HG03097 (cell line): ENCODE results near the gene SERINC2.
"Not testable (repeated sequence)": the region's sequence is repeated elsewhere in the genome, so short reads cannot be mapped to it uniquely, and the experiment has no call there.

Source experiments
- ATAC-seq: cut with Tn5 transposase; IDR thresholded peaks from one replicate; pipeline ENCODE4 v1.9.1; 2021; ENCODE audit not compliant: unreplicated experiment, low FRiP score

The SERINC2 gene

DNA sequence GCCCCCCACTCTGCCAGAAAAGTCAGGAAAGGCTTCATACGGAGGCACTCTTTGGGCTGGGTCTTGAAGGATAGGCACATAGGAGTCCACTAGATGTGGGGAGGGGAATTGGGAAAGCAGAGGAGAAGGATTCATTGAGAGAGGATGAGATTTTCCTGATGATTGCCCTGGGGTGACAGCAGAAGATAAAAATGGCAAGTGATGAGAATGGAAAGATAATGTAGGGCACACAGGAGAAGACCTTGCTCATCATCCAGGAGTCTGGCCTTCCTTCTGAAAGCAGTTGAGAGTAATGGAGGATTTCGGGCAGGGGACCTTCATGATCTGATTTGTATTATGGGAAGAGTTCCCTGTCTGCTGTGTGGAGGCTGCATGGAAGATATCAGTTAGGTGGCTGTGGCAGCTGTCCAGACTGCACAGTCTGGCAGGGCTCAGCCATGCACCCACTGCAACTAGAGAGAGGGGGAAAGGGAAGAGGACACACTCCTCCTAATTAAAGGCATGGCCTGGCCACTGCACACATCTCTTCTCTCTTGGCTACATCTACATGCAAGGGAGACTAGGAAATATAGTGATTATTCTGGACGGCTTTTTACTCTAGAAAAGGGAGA is 30.5 kb upstream of the SERINC2 start:
- ATAC-seq: no peak

DNA sequence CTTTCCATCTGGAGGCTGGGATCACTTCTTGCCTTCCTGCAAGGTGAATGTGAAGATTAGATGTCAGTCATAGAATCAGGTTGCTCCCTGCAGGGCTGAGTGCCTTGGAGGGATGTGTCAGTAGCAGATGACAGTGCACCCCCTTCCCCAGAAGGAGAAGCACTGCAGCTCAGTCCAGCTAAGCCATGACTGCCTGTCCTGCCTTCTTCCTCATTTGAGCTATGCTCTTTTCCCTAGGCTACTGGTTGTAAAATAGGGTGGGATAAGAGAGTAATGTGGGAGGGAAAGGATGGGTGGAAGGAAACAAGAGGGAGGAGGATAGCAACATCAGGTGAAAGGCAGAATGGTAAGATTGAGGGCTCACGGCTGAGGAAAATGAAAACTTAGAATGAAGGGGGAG is 29.0 kb upstream of the SERINC2 start:
- ATAC-seq: no peak

DNA sequence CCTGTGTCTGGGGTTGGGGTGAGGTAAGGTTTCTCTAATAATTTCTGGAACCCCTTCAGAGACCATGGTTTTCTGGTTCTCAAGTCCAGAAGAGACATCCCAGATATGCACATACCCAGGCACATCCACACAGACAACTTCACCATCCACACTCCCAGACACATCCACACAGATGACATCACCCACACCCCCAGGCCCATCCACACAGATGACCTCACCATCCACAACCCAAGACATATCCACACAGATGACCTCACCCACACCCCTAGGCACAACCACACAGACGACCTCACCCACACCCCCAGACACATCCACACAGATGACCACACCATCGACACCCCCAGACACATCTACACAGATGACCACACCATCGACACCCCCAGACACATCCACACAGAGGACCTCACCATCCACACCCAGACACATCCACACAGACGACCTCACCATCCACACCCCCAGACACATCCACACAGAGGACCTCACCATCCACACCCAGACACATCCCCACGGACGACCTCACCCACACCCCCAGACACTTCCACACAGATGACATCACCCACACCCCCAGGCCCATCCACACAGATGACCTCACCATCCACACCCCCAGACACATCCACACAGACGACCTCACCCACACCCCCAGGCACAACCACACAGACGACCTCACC is 26.3 kb upstream of the SERINC2 start:
- ATAC-seq: not testable (repeated sequence)

GRCh38 chr1:31387612-31388011 is 25.4 kb upstream of the SERINC2 start:
- no peak for ATAC-seq

DNA sequence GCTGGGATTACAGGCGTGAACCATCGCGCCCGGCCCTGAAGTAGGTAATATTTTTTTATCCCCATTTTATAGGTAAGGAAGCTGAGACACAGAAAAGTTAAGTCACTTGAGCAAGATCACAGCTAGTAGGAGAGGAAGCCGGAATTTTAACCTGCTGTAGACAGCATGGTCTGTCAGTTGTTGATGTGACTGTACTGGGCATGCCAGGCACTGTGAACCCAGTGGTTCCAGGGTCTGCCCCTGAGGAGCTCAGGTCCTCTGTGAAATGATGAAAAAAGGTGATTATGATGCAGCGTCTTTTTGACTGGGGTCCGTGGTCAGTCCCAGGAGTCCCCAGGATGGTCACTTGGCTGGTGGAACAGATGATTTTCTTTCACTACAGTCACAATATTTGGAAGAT is 23.4 kb upstream of the SERINC2 start:
- no peak for ATAC-seq

DNA sequence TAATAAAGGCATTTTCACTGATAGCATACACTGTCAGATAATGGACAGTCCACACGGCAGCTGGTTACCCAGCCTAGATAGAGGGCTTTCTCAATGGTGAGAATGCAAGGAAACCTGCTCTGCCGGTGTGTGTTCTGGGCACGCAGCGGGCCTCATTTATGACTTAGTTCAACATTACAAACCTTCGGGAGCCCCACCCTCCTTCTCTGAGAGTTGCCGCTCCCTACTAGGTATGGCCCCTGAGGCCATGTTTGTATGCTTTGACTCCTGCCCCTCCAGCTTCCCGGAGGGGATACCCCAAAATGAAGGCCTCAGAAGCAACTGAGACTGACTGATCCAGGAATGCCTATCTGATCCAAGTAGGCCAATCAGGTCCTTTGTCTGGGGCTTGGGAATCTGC is 22.9 kb upstream of the SERINC2 start:
- ATAC-seq: no peak

GRCh38 chr1:31393463-31393862 is 19.6 kb upstream of the SERINC2 start:
- ATAC-seq: no peak

DNA sequence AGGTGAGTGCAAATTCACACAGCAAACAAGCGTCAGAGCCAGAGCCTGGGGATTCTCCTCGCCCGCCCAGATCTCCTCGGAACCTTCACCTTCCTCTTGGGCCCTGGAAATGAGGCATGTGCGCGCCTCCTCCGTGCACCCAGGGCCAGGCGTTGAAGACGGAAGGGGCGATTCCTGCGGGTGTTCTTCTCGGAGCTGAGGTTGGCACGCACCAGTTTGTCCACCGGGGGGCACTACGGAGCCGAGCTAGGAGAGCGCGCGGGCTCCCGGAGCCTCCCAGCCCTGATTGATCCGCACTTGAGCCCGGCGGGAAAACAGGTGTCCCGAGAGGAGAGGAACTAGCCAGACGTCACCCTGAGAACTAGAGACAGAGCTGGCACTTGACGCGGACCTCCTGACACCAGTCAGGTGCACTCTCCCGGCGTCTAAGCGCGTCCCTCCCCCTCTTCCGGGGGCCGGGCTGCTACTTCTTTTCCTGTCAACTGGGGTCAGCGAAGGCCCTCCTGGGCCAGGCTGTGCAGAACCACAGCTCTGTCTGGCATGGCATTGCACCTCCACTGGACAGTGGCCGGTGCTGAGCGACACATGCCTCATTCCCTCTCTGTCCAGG is 18.3 kb upstream of the SERINC2 start:
- ATAC-seq: peak; percentile 74

DNA sequence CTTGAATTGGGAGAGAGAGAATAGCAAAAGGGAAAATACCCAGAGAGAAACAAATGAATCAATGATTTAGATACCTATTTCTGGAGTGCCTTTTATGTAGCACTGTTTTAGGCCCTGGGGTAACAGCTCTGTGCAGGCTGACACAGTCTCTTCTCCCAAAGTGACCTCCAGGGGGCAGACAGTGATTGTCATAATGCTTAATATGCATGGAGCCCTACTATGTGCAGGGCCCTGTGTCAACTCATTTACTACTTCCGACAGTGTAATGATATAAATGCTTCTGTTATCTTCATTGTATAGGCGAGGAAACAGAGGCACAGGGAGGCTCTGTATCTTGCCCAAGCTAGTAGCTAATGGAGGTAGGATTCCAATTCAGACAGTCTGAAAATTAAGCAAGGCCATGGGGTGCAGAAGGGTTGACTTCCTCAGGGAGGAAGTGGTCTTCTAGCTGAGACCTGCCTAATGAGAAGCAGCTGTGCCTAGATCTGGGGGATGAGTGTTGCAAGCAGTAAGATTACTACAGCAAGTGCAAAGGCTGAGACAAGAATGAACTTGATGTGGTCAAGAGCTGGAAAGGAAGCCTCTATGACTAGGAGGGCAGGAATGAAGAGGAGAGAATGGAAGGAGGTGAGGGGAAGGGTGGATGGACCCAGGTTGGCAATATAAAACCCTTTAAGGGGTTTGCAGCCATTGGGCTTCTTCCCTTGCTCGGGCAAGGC is 16.2 kb upstream of the SERINC2 start:
- no peak for ATAC-seq

GRCh38 chr1:31397360-31398095 is 15.5 kb upstream of the SERINC2 start:
- ATAC-seq: no peak

GRCh38 chr1:31398246-31398645 is 14.8 kb upstream of the SERINC2 start:
- ATAC-seq: no peak

- no peak for ATAC-seq
Measured at GRCh38 chr1:31399976-31400375, 13.0 kb upstream of the SERINC2 start.

GRCh38 chr1:31400393-31400792 is 12.6 kb upstream of the SERINC2 start:
- ATAC-seq: no peak

- ATAC-seq: no peak
Measured at GRCh38 chr1:31401241-31401640, 11.8 kb upstream of the SERINC2 start.

GRCh38 chr1:31405578-31406245 is 7.3 kb upstream of the SERINC2 start:
- no peak for ATAC-seq

DNA sequence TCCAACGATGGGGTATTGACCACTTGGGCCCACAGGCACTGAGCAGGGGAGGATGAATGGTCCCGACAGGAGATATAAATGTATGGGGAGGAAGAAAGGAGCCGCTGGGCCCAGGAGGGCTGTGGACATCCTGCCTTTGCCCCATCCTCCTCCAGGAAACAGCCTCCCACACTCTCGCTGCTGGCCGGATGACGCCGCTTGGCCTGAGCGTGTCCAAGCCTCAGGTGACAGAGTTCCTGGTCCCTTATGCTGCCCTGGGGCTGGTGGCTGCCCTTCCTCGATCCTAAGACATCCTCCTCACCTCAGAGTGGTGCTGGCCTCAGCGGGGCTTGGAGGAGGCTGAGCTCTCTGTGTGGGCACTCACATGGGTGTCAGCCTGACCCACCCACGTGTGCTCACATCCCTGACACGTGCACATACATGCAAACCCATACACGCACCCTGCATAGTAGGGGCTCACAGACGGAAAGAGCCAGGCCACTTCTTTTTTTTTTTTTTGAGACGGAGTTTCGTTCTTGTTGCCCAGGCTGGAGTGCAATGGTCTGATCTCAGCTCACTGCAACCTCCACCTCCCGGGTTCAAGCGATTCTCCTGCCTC is 5.9 kb upstream of the SERINC2 start:
- no peak for ATAC-seq

GRCh38 chr1:31408788-31409318 is 4.2 kb upstream of the SERINC2 start:
- ATAC-seq: no peak

DNA sequence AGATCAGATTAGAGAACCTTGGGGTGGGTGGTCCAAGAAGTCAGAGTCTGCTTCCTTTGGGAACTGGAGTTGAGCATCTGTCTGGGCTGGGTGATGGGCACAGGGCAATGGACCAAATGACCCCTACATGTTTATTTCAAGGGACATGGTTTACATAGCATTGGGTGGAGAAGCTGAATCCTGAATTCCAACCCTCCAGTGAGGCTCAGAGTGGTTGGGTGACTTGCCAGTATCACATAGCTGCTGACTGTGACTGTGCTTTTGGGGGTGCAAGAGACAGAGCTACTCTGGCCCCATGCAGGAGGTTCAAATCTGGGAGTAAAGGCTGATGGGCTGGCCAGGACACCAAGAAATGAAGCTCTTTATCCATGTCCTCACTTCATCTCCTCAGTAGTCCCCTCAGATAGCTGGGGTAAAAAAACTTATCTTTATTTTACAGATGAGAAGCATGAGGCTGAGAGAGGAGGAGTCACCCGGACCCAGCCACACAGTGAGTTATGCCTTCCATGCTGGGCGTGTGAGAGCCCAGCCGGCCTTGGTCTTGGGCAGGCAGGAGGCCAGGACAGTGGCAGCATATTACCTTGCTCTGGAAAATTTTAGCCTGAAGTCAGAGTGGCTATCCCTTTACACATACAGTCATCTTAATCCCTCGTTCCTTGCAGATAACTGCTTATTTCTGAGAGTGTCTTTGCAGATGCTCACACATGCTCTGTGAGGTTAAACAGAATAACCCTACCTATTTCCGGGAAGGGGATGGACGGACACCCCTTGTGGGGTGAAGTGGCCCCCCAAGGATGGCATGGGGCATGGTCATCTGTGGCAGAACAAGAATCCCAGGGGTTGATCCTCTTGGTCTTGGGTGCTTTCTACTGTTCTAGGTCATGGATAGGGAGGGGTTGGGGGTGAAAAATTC is 2.8 kb upstream of the SERINC2 start:
- no peak for ATAC-seq

DNA sequence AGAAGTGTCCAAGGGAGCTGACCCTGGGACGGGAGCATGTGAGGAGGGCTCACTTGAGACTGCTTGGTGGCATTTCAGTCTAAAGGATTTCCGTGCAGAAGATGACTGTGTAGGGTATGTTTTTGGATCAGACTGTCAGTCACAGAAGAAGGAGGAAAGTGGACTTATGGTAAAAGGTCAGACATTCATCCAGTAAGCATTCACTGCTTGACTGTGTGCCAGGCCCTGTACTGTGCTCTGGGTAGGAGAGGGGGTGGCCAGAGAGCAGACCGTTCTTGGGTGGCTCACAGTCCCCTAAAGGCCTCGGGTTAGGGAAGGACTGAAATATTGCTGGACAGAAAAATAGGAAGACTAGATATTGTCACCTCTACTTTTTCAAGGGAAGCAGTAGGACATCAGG is 2.1 kb upstream of the SERINC2 start:
- ATAC-seq: no peak
